ENCODE data around the gene E2F4. TPM values are rescaled to one million over a fixed set of nuclear protein-coding genes. Genes with fewer than 3 reads are reported as not detected.

The E2F4 gene
- total and polyA plus RNA-seq, 2 of the 13 experiments (the other 11 are each of a cell fraction or from before 2014, with no cell fraction given), result 84.8 to 91.2 TPM

- no peak for TF ChIP-seq ZBTB40 (IDR thresholded peaks at IDR 0.05)
- peak; percentile 82 for TF ChIP-seq ZBTB40 (CRISPR knock-in tag; IDR thresholded peaks at IDR 0.05)
- TF ChIP-seq ZNF318 (CRISPR knock-in tag; IDR thresholded peaks at IDR 0.05), result no peak
- TF ChIP-seq ZNF746 (CRISPR knock-in tag; IDR thresholded peaks at IDR 0.05), result no peak
- TF ChIP-seq ZNF652 (CRISPR knock-in tag; IDR thresholded peaks at IDR 0.05; ENCODE audit: borderline replicate concordance, low read depth), result peak; percentile 68; the same call in 1 of the 2 replicates
- TF ChIP-seq IKZF1 (IDR thresholded peaks at IDR 0.05), result no peak
- peak; percentile 71; the same call in 1 of the 2 replicates for TF ChIP-seq ZNF557 (CRISPR knock-in tag; IDR thresholded peaks at IDR 0.05)
- peak; percentile 87 for TF ChIP-seq CCDC6 (CRISPR knock-in tag; IDR thresholded peaks at IDR 0.05)
- no peak for TF ChIP-seq ZBTB3 (CRISPR knock-in tag; IDR thresholded peaks at IDR 0.05; ENCODE audit: borderline replicate concordance, low read depth)
- TF ChIP-seq KLF12 (CRISPR knock-in tag; IDR thresholded peaks at IDR 0.05; ENCODE audit: borderline replicate concordance), result peak; percentile 41; the same call in 1 of the 2 replicates
These were observed 6.8 kb upstream of the E2F4 start (continued) for GRCh38 chr16:67184995-67185650.
